Panc1 (cell line): ENCODE results near the gene LLGL2. TPM values are rescaled to one million over a fixed set of nuclear protein-coding genes. Genes with fewer than 3 reads are reported as not detected.

Experiments used
- ATAC-seq: fragments of 200-7000 bp; cut with Tn5 transposase; 2 replicates; pipeline ENCODE4 v1.9.1; 2020; ENCODE audit warnings: mild to moderate bottlenecking, moderate library complexity
- BruUV-seq: library from RNA; stranded (reverse); fragments of 400-500 nt; replicated peaks from 2 replicates; lab custom pipeline; 2021; lab: Mats Ljungman, UMichigan
- CTCF ChIA-PET: fragments of 300-600 bp; sonication (Branson Sonifier 250); formaldehyde crosslinking; loops from one replicate; lab custom pipeline; 2022; ENCODE audit warnings: antibody characterized with exemption; lab: Charles Lee
- POLR2A ChIA-PET: fragments of 300-600 bp; sonication (Branson Sonifier 250); formaldehyde crosslinking; loops from one replicate; lab custom pipeline; 2022; ENCODE audit warnings: antibody characterized with exemption; lab: Charles Lee
- DNase-seq: peaks from one replicate; pipeline ENCODE4 v3.0.0-alpha.2; 2010; ENCODE audit warnings: low read depth, low spot score
- H3K27ac ChIP-seq: 2 replicates; pipeline ENCODE4 v1.5.1; 2011; ENCODE audit warnings: mild to moderate bottlenecking, low read length, inconsistent platforms
- H3K27me3 ChIP-seq: fragments of 200-500 bp; sonication (Bioruptor generic); 2 replicates; pipeline ENCODE4 v1.6.0; 2014; ENCODE audit warnings: low read length, inconsistent platforms; ENCODE audit not compliant: control insufficient read depth, insufficient read depth
- H3K36me3 ChIP-seq: fragments of 200-500 bp; sonication (Bioruptor generic); 2 replicates; pipeline ENCODE4 v1.5.1; 2014; ENCODE audit warnings: inconsistent platforms, mild to moderate bottlenecking, low read length, moderate library complexity; ENCODE audit not compliant: control insufficient read depth, insufficient read depth
- H3K4me1 ChIP-seq: 2 replicates; pipeline ENCODE4 v1.5.1; 2011; ENCODE audit warnings: inconsistent platforms, mild to moderate bottlenecking, low read length, moderate library complexity; ENCODE audit not compliant: control insufficient read depth, insufficient read depth
- H3K4me3 ChIP-seq, 2 experiments: 2 replicates each; pipeline ENCODE4 v1.5.1; 2011 to 2012; ENCODE audit warnings: low read depth in 2 of 2, low read length in 2 of 2, mild to moderate bottlenecking in 2 of 2, inconsistent platforms in 1 of 2, moderate library complexity in 1 of 2
- H3K9me3 ChIP-seq: fragments of 200-500 bp; sonication (Bioruptor generic); 2 replicates; pipeline ENCODE4 v1.5.1; 2014; ENCODE audit warnings: low read depth, mild to moderate bottlenecking, inconsistent platforms, low read length, moderate library complexity; ENCODE audit not compliant: control insufficient read depth, insufficient read depth
- POLR2AphosphoS5 ChIP-seq: IDR thresholded peaks from 2 replicates; pipeline ENCODE4 v1.6.1; 2012; ENCODE audit warnings: mild to moderate bottlenecking, low read depth, low read length, moderate library complexity
- SIN3A ChIP-seq: IDR thresholded peaks from 2 replicates; pipeline ENCODE4 v1.6.1; 2012; ENCODE audit warnings: low read depth, mild to moderate bottlenecking, low read length, moderate library complexity, borderline replicate concordance; ENCODE audit not compliant: insufficient read depth
- TCF7L2 ChIP-seq: IDR thresholded peaks from 2 replicates; pipeline ENCODE4 v1.6.1; 2011; ENCODE audit warnings: mild to moderate bottlenecking, low read depth, low read length, inconsistent platforms
- in situ Hi-C: cut with HindIII; loops from 2 replicates; pipeline ENCODE4 v1.10.0; 2016; ENCODE audit warnings: low sequenced_read_pairs, low pct_unique_long_range_greater_than_20kb
- intact Hi-C: fragments of 100-400 bp; cut with micrococcal nuclease; formaldehyde crosslinking; loops from one replicate; pipeline ENCODE4 v1.10.0; 2022; ENCODE audit not compliant: unreplicated experiment
- total RNA-seq: library from RNA; stranded (reverse); gene quantifications from one replicate; pipeline ENCODE4 v1.2.1, GENCODE V29; 2021; ENCODE audit not compliant: unreplicated experiment
- TF ChIP-seq, protein P1 (sequence below), 2 experiments: IDR thresholded peaks; 2 replicates each; pipeline ENCODE4 v1.6.1; 2011 to 2012; ENCODE audit warnings: low read depth in 2 of 2, control low read depth in 1 of 2, low read length in 1 of 2, mild to moderate bottlenecking in 1 of 2, moderate library complexity in 1 of 2; ENCODE audit not compliant: insufficient read depth in 1 of 2
- TF ChIP-seq, protein P2 (sequence below): fragments of 450-650 bp; IDR thresholded peaks from 2 replicates; pipeline ENCODE4 v1.5.1; 2017; ENCODE audit warnings: mild to moderate bottlenecking

Gene LLGL2
- total RNA-seq, 1 experiment from 2014 or later = 201 TPM

DNA sequence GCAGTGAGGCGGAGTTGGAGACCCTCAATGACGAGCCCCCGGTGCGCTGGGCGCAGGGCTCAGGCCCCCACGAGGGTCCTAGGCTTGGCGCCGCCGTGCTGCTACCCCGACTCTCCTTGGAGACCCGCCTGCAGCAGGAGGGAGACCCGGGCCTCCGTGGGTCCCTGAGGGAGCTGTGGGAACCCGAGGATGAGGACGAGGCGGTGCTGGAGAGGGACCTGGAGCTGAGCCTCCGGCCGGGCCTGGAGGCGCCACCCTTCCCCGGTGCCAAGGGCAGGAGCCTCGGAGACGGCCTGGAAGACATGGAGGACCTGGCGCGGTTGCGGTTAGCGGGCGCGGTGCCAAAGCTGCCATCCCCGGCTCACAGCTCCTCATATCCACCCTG lies 64.4 kb downstream of the LLGL2 start:
- no peak for DNase-seq
- ChIA-PET CTCF (interaction anchor here (1.2 to 2.6 kb wide), 2 partner anchors 11 to 73 kb away, joined by 6 to 12 read pairs; partner anchors contain the start of gene TSEN54), POLR2A (no interaction called here)
- TSS peak; percentile 66 for BruUV-seq
- peak; percentile 11; the same call in 1 of the 2 replicates for ATAC-seq
- no peaks in the 10 kb centered on the region for H3K27me3 ChIP-seq
- intact Hi-C loops (no loop called here), in situ Hi-C loops (no loop called here)
- H3K36me3 ChIP-seq = no peaks in the 10 kb centered on the region
- peak overlapping the region; percentile 59 to 62 for H3K4me3 ChIP-seq
- TF ChIP-seq, protein P1, sequence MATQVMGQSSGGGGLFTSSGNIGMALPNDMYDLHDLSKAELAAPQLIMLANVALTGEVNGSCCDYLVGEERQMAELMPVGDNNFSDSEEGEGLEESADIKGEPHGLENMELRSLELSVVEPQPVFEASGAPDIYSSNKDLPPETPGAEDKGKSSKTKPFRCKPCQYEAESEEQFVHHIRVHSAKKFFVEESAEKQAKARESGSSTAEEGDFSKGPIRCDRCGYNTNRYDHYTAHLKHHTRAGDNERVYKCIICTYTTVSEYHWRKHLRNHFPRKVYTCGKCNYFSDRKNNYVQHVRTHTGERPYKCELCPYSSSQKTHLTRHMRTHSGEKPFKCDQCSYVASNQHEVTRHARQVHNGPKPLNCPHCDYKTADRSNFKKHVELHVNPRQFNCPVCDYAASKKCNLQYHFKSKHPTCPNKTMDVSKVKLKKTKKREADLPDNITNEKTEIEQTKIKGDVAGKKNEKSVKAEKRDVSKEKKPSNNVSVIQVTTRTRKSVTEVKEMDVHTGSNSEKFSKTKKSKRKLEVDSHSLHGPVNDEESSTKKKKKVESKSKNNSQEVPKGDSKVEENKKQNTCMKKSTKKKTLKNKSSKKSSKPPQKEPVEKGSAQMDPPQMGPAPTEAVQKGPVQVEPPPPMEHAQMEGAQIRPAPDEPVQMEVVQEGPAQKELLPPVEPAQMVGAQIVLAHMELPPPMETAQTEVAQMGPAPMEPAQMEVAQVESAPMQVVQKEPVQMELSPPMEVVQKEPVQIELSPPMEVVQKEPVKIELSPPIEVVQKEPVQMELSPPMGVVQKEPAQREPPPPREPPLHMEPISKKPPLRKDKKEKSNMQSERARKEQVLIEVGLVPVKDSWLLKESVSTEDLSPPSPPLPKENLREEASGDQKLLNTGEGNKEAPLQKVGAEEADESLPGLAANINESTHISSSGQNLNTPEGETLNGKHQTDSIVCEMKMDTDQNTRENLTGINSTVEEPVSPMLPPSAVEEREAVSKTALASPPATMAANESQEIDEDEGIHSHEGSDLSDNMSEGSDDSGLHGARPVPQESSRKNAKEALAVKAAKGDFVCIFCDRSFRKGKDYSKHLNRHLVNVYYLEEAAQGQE (IDR thresholded peaks at IDR 0.05; ENCODE audit: insufficient read depth in 1 of 2, low read depth in 2 of 2, low read length in 1 of 2) = no peak
- TF ChIP-seq SIN3A (no peak), TCF7L2 (no peak), POLR2AphosphoS5 (no peak)
- TF ChIP-seq, protein P2, sequence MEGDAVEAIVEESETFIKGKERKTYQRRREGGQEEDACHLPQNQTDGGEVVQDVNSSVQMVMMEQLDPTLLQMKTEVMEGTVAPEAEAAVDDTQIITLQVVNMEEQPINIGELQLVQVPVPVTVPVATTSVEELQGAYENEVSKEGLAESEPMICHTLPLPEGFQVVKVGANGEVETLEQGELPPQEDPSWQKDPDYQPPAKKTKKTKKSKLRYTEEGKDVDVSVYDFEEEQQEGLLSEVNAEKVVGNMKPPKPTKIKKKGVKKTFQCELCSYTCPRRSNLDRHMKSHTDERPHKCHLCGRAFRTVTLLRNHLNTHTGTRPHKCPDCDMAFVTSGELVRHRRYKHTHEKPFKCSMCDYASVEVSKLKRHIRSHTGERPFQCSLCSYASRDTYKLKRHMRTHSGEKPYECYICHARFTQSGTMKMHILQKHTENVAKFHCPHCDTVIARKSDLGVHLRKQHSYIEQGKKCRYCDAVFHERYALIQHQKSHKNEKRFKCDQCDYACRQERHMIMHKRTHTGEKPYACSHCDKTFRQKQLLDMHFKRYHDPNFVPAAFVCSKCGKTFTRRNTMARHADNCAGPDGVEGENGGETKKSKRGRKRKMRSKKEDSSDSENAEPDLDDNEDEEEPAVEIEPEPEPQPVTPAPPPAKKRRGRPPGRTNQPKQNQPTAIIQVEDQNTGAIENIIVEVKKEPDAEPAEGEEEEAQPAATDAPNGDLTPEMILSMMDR = no peak
- peak overlapping the region; percentile 83 for H3K27ac ChIP-seq
- H3K4me1 ChIP-seq = peaks cover 5% of the 10 kb centered on the region; the same call in 1 of the 2 replicates
- no peaks in the 10 kb centered on the region for H3K9me3 ChIP-seq

DNA sequence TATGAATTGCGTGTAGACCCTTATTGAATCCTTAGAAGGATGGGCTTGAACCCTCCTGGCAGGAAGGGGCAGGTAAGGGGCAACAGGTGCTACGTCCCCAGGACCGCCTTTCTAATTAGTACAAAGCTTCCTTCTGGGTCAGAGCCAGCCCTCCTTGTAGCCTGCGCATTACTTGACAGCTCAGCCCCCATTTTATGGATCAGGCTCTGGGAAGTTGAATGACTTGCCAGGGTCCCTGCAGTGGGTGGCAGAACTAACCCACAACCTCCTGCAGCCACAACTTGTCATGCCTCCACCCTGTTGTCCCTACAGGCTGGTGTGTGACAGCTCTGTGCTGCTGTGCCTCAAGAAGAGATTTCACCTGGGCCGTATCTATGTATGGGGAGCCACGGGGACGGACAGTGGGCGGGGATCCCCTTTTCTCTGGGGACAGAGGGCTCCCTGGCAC lies 64.8 kb downstream of the LLGL2 start:
- Histone ChIP-seq H3K9me3 (no peaks in the 10 kb centered on the region), H3K36me3 (no peaks in the 10 kb centered on the region), H3K4me3 (peak overlapping the region in 1 of 2 experiments; percentile 62; a peak in 2 of 4 replicates), H3K4me1 (peaks cover 7% of the 10 kb centered on the region), H3K27me3 (no peaks in the 10 kb centered on the region), H3K27ac (peak overlapping the region; percentile 83; the same call in 1 of the 2 replicates)
- BruUV-seq = no TSS peak
- DNase-seq (no peak), ATAC-seq (no peak)
- TF ChIP-seq POLR2AphosphoS5 (no peak), TCF7L2 (no peak), SIN3A (no peak)
- TF ChIP-seq, protein P1 (IDR thresholded peaks at IDR 0.05; ENCODE audit: insufficient read depth in 1 of 2, low read depth in 2 of 2, low read length in 1 of 2) = no peak
- TF ChIP-seq, protein P2 = no peak
- intact Hi-C loops = no loop called here
- in situ Hi-C loops = no loop called here
- POLR2A ChIA-PET = no interaction called here
- CTCF ChIA-PET = interaction anchor here (1.2 to 2.6 kb wide), 2 partner anchors 11 to 74 kb away, joined by 6 to 12 read pairs; partner anchors contain the start of gene TSEN54
